ENCODE measurements around the gene TEAD1. TPM values are rescaled to one million over a fixed set of nuclear protein-coding genes. Genes with fewer than 3 reads are reported as not detected.

The TEAD1 gene
- total and polyA plus RNA-seq, 2 experiments from 2014 or later = 24.5 to 103 TPM

DNA sequence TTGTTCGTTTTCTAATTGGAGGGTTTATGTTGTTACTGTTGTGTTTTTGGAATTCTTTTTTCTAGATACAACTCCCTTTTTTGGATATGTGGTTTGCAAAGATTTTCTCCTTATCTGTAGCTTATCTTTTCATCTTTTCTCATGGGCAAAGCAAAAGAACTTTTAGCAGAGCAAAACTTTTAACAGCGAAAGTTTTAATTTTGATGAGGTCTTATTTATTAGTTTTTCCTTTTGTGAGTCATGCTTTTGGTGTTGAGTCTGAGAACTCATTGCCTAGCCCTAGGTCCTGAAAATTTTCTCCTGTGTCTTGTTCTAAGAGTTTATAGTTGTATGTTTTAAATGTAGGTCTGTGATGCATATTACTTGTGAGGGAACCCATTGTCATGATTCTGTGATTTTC lies 99.4 kb downstream of the TEAD1 start (continued):
- TF ChIP-seq NANOG (IDR thresholded peaks at IDR 0.05; ENCODE audit: borderline replicate concordance) (no peak), POLR2AphosphoS5 (IDR thresholded peaks at IDR 0.05; ENCODE audit: low read depth) (no peak), STAT1 (IDR thresholded peaks at IDR 0.05; ENCODE audit: unreplicated experiment) (no peak), EZH2 (IDR thresholded peaks at IDR 0.05; ENCODE audit: low read depth, unreplicated experiment) (no peak), CREB1 (CRISPR knock-in tag; IDR thresholded peaks at IDR 0.05; ENCODE audit: low read depth) (no peak), JUNB (IDR thresholded peaks at IDR 0.05; ENCODE audit: unreplicated experiment) (no peak)
- TF ChIP-seq, protein P1, sequence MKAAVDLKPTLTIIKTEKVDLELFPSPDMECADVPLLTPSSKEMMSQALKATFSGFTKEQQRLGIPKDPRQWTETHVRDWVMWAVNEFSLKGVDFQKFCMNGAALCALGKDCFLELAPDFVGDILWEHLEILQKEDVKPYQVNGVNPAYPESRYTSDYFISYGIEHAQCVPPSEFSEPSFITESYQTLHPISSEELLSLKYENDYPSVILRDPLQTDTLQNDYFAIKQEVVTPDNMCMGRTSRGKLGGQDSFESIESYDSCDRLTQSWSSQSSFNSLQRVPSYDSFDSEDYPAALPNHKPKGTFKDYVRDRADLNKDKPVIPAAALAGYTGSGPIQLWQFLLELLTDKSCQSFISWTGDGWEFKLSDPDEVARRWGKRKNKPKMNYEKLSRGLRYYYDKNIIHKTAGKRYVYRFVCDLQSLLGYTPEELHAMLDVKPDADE (IDR thresholded peaks at IDR 0.05) = no peak
- TF ChIP-seq, protein P2, sequence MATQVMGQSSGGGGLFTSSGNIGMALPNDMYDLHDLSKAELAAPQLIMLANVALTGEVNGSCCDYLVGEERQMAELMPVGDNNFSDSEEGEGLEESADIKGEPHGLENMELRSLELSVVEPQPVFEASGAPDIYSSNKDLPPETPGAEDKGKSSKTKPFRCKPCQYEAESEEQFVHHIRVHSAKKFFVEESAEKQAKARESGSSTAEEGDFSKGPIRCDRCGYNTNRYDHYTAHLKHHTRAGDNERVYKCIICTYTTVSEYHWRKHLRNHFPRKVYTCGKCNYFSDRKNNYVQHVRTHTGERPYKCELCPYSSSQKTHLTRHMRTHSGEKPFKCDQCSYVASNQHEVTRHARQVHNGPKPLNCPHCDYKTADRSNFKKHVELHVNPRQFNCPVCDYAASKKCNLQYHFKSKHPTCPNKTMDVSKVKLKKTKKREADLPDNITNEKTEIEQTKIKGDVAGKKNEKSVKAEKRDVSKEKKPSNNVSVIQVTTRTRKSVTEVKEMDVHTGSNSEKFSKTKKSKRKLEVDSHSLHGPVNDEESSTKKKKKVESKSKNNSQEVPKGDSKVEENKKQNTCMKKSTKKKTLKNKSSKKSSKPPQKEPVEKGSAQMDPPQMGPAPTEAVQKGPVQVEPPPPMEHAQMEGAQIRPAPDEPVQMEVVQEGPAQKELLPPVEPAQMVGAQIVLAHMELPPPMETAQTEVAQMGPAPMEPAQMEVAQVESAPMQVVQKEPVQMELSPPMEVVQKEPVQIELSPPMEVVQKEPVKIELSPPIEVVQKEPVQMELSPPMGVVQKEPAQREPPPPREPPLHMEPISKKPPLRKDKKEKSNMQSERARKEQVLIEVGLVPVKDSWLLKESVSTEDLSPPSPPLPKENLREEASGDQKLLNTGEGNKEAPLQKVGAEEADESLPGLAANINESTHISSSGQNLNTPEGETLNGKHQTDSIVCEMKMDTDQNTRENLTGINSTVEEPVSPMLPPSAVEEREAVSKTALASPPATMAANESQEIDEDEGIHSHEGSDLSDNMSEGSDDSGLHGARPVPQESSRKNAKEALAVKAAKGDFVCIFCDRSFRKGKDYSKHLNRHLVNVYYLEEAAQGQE (IDR thresholded peaks at IDR 0.05; ENCODE audit: unreplicated experiment) = no peak

DNA sequence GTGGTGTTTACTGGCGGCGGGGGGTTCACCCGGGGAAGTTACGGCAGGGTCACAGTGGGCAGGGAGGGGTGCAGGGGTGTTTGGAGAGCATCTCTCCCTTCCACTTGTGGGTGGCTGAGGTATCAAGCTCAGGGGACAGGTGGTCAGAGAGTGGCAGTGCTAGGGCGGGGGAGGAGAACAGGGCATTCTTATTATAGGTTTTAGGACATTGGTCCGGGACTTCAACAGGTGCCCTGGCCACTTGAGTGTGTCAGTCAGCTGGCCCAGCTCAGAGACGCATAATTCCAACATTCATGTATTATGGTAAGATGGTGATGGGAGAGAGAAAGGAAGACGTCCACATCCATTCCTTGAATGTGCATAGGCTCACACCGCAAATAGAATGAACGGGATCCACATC lies 101.7 kb downstream of the TEAD1 start:
- TF ChIP-seq EZH2 (IDR thresholded peaks at IDR 0.05; ENCODE audit: low read depth, unreplicated experiment) (no peak), POLR2AphosphoS5 (IDR thresholded peaks at IDR 0.05; ENCODE audit: low read depth) (no peak), NANOG (IDR thresholded peaks at IDR 0.05; ENCODE audit: borderline replicate concordance) (no peak), ZNF331 (CRISPR knock-in tag; IDR thresholded peaks at IDR 0.05; ENCODE audit: low read depth) (no peak), CREB1 (CRISPR knock-in tag; IDR thresholded peaks at IDR 0.05; ENCODE audit: low read depth) (no peak), EZH2phosphoT487 (IDR thresholded peaks at IDR 0.05; ENCODE audit: unreplicated experiment) (no peak), ZNF114 (CRISPR knock-in tag; IDR thresholded peaks at IDR 0.05) (no peak), JUNB (IDR thresholded peaks at IDR 0.05; ENCODE audit: unreplicated experiment) (no peak)
- TF ChIP-seq, protein P2 (IDR thresholded peaks at IDR 0.05; ENCODE audit: unreplicated experiment) = no peak
- TF ChIP-seq, protein P3, sequence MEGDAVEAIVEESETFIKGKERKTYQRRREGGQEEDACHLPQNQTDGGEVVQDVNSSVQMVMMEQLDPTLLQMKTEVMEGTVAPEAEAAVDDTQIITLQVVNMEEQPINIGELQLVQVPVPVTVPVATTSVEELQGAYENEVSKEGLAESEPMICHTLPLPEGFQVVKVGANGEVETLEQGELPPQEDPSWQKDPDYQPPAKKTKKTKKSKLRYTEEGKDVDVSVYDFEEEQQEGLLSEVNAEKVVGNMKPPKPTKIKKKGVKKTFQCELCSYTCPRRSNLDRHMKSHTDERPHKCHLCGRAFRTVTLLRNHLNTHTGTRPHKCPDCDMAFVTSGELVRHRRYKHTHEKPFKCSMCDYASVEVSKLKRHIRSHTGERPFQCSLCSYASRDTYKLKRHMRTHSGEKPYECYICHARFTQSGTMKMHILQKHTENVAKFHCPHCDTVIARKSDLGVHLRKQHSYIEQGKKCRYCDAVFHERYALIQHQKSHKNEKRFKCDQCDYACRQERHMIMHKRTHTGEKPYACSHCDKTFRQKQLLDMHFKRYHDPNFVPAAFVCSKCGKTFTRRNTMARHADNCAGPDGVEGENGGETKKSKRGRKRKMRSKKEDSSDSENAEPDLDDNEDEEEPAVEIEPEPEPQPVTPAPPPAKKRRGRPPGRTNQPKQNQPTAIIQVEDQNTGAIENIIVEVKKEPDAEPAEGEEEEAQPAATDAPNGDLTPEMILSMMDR (conservative IDR thresholded peaks at IDR 0.05; ENCODE audit: low read depth in 2 of 2) = no peak
- TF ChIP-seq, protein P1 (IDR thresholded peaks at IDR 0.05) = no peak
- no peaks in the 10 kb centered on the region for H3K36me3 ChIP-seq (ENCODE audit: insufficient read depth)

More for the DNA sequence above, 101.7 kb downstream of the TEAD1 start:
- DNase-seq (ENCODE audit: low spot score) = no peak
- Histone ChIP-seq H3K4me3 (no peak overlapping the region), H3K27ac (ENCODE audit: low read depth) (no peak overlapping the region), H3F3A (replicated peaks; ENCODE audit: low read depth) (no peaks in the 10 kb centered on the region), H3K4me2 (no peak overlapping the region), H2AFZ (no peak overlapping the region), H4K20me1 (replicated peaks; ENCODE audit: insufficient read depth) (peaks cover 3% of the 10 kb centered on the region), H3K27me3 (ENCODE audit: insufficient read depth) (no peaks in the 10 kb centered on the region), H3K79me2 (replicated peaks; ENCODE audit: insufficient read depth) (peaks cover 93% of the 10 kb centered on the region), H3K9me2 (ENCODE audit: insufficient read depth) (no peaks in the 10 kb centered on the region), H3K4me1 (ENCODE audit: insufficient read depth) (peaks cover 53% of the 10 kb centered on the region)
- peaks cover 4% of the 10 kb centered on the region for H3K27me3 Mint-ChIP-seq (ENCODE audit: insufficient read depth, low read depth, poor library complexity)
- peaks cover 30% of the 10 kb centered on the region for H3K4me1 Mint-ChIP-seq
- peaks cover 14% of the 10 kb centered on the region for H3K36me3 Mint-ChIP-seq (ENCODE audit: low read depth)
- no peaks in the 10 kb centered on the region; the same call in 2 of the 3 replicates for H3K9me3 Mint-ChIP-seq
- H3K4me3 Mint-ChIP-seq = no peak overlapping the region
- ATAC-seq = no peak
- no peak overlapping the region for H3K27ac Mint-ChIP-seq
